HEK293 (cell line): ENCODE data around the gene RAB7A.

Source experiments
- CTCF ChIA-PET: fragments of 350-600 bp; formaldehyde crosslinking; extraction: SDS; loops from one replicate; lab custom pipeline; 2021; ENCODE audit warnings: antibody characterized with exemption; lab: Yijun Ruan, JAX
- POLR2A ChIA-PET: fragments of 300-600 bp; formaldehyde crosslinking; extraction: SDS; loops from one replicate; lab custom pipeline; 2020; ENCODE audit warnings: antibody characterized with exemption, inconsistent platforms; lab: Yijun Ruan, JAX
- H3K27ac ChIP-seq: fragments of 200-500 bp; sonication (Bioruptor generic); 2 replicates; pipeline ENCODE4 v1.5.1; 2014; ENCODE audit warnings: low read depth, low read length, control low read depth, inconsistent platforms; ENCODE audit errors: extremely low read depth
- H3K36me3 ChIP-seq, 2 experiments: fragments of 200-500 bp in 1 of 2; sonication (Bioruptor generic) in 1 of 2; 1 replicate in 1 of 2; 2 replicates in 1 of 2; pipeline ENCODE4 v1.5.1; 2014 to 2017; ENCODE audit warnings: inconsistent platforms in 2 of 2, low read length in 2 of 2; ENCODE audit not compliant: control insufficient read depth in 2 of 2, insufficient read depth in 1 of 2
- H3K4me1 ChIP-seq: fragments of 200-500 bp; sonication (Bioruptor generic); 2 replicates; pipeline ENCODE4 v1.5.1; 2014; ENCODE audit warnings: mild to moderate bottlenecking, low read length, inconsistent platforms; ENCODE audit not compliant: control insufficient read depth, insufficient read depth
- H3K4me3 ChIP-seq: 2 replicates; pipeline ENCODE4 v1.5.1; 2011; ENCODE audit warnings: low read depth, mild to moderate bottlenecking, control low read depth, low read length, moderate library complexity
- H3K9me3 ChIP-seq: fragments of 200-500 bp; sonication (Bioruptor generic); 2 replicates; pipeline ENCODE4 v1.5.1; 2014; ENCODE audit warnings: low read depth, low read length, inconsistent platforms; ENCODE audit not compliant: control insufficient read depth, insufficient read depth
- MYNN ChIP-seq: fragments of 450-650 bp; formaldehyde crosslinking; IDR thresholded peaks from 2 replicates; pipeline ENCODE4 v1.5.1; 2016; ENCODE audit warnings: missing biosample characterization, missing genetic modification characterization, borderline replicate concordance
- SP7 ChIP-seq: fragments of 450-650 bp; formaldehyde crosslinking; IDR thresholded peaks from 2 replicates; pipeline ENCODE4 v1.5.1; 2016; ENCODE audit warnings: missing biosample characterization, missing genetic modification characterization
- ZNF302 ChIP-seq: fragments of 450-650 bp; formaldehyde crosslinking; IDR thresholded peaks from 2 replicates; pipeline ENCODE4 v1.5.1; 2016; ENCODE audit warnings: missing biosample characterization, missing genetic modification characterization, low read depth
- ZNF423 ChIP-seq: fragments of 450-650 bp; formaldehyde crosslinking; IDR thresholded peaks from 2 replicates; pipeline ENCODE4 v1.5.1; 2016; ENCODE audit warnings: missing biosample characterization, missing genetic modification characterization
- ZNF501 ChIP-seq: fragments of 450-650 bp; formaldehyde crosslinking; IDR thresholded peaks from 2 replicates; pipeline ENCODE4 v1.5.1; 2016; ENCODE audit warnings: missing biosample characterization, missing genetic modification characterization
- ZNF561 ChIP-seq: fragments of 450-650 bp; IDR thresholded peaks from 2 replicates; pipeline ENCODE4 v1.5.1; 2018; ENCODE audit warnings: missing biosample characterization, missing genetic modification characterization, borderline replicate concordance
- ZNF596 ChIP-seq: fragments of 450-650 bp; IDR thresholded peaks from 2 replicates; pipeline ENCODE4 v1.5.0; 2018; ENCODE audit warnings: missing biosample characterization, mild to moderate bottlenecking, missing genetic modification characterization, moderate library complexity
- ZNF660 ChIP-seq: fragments of 450-650 bp; IDR thresholded peaks from 2 replicates; pipeline ENCODE4 v1.5.1; 2018; ENCODE audit warnings: missing biosample characterization, mild to moderate bottlenecking, missing genetic modification characterization
- ZNF664 ChIP-seq: fragments of 450-650 bp; formaldehyde crosslinking; IDR thresholded peaks from 2 replicates; pipeline ENCODE4 v1.5.1; 2016; ENCODE audit warnings: missing biosample characterization, missing genetic modification characterization
- TF ChIP-seq, protein P1 (sequence below): fragments of 450-650 bp; formaldehyde crosslinking; IDR thresholded peaks from 2 replicates; pipeline ENCODE4 v1.5.1; 2016; ENCODE audit warnings: missing biosample characterization, missing genetic modification characterization
- TF ChIP-seq, protein P2 (sequence below): fragments of 450-650 bp; formaldehyde crosslinking; IDR thresholded peaks from 2 replicates; pipeline ENCODE4 v1.5.1; 2017; ENCODE audit warnings: missing biosample characterization, missing genetic modification characterization

RAB7A gene

GRCh38 chr3:128730471-128730870 is 4.5 kb downstream of the RAB7A start:
- POLR2A ChIA-PET: interaction anchor here (0.9 kb wide), 1 partner anchor 9 kb away, joined by 3 read pairs; no protein-coding TSS in a partner anchor

GRCh38 chr3:128734523-128735189 is 8.7 kb downstream of the RAB7A start:
- no peak overlapping the region for H3K27ac ChIP-seq
- no peaks in the 10 kb centered on the region for H3K9me3 ChIP-seq
- no peaks in the 10 kb centered on the region for H3K4me1 ChIP-seq
- TF ChIP-seq ZNF664 (tag by site-specific recombination) (0 out of 2 replicates have a peak, but pooled peaks have one; percentile 15), MYNN (tag by site-specific recombination) (no peak), ZNF302 (no peak), ZNF660 (tag by site-specific recombination) (no peak), ZNF501 (tag by site-specific recombination) (no peak)
- TF ChIP-seq, protein P1, sequence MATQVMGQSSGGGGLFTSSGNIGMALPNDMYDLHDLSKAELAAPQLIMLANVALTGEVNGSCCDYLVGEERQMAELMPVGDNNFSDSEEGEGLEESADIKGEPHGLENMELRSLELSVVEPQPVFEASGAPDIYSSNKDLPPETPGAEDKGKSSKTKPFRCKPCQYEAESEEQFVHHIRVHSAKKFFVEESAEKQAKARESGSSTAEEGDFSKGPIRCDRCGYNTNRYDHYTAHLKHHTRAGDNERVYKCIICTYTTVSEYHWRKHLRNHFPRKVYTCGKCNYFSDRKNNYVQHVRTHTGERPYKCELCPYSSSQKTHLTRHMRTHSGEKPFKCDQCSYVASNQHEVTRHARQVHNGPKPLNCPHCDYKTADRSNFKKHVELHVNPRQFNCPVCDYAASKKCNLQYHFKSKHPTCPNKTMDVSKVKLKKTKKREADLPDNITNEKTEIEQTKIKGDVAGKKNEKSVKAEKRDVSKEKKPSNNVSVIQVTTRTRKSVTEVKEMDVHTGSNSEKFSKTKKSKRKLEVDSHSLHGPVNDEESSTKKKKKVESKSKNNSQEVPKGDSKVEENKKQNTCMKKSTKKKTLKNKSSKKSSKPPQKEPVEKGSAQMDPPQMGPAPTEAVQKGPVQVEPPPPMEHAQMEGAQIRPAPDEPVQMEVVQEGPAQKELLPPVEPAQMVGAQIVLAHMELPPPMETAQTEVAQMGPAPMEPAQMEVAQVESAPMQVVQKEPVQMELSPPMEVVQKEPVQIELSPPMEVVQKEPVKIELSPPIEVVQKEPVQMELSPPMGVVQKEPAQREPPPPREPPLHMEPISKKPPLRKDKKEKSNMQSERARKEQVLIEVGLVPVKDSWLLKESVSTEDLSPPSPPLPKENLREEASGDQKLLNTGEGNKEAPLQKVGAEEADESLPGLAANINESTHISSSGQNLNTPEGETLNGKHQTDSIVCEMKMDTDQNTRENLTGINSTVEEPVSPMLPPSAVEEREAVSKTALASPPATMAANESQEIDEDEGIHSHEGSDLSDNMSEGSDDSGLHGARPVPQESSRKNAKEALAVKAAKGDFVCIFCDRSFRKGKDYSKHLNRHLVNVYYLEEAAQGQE (tag by site-specific recombination): no peak
- TF ChIP-seq, protein P2, sequence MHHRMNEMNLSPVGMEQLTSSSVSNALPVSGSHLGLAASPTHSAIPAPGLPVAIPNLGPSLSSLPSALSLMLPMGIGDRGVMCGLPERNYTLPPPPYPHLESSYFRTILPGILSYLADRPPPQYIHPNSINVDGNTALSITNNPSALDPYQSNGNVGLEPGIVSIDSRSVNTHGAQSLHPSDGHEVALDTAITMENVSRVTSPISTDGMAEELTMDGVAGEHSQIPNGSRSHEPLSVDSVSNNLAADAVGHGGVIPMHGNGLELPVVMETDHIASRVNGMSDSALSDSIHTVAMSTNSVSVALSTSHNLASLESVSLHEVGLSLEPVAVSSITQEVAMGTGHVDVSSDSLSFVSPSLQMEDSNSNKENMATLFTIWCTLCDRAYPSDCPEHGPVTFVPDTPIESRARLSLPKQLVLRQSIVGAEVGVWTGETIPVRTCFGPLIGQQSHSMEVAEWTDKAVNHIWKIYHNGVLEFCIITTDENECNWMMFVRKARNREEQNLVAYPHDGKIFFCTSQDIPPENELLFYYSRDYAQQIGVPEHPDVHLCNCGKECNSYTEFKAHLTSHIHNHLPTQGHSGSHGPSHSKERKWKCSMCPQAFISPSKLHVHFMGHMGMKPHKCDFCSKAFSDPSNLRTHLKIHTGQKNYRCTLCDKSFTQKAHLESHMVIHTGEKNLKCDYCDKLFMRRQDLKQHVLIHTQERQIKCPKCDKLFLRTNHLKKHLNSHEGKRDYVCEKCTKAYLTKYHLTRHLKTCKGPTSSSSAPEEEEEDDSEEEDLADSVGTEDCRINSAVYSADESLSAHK (tag by site-specific recombination): no peak
- ChIA-PET POLR2A (no interaction called here), CTCF (interaction anchor here (0.9 to 1.2 kb wide), 2 partner anchors 60 to 236 kb away, joined by 3 to 5 read pairs; no protein-coding TSS in a partner anchor)
- H3K4me3 ChIP-seq: no peak overlapping the region
- H3K36me3 ChIP-seq: peaks cover 0 to 20% of the 10 kb centered on the region in 2 experiments; a peak in 2 of 3 replicates

More at GRCh38 chr3:128730471-128730870, 4.5 kb downstream of the RAB7A start:
- TF ChIP-seq ZNF423 (tag by site-specific recombination): no peak
- CTCF ChIA-PET: interaction anchor here (0.8 to 0.9 kb wide), 2 partner anchors 50 to 68 kb away, joined by 3 read pairs; no protein-coding TSS in a partner anchor
- Histone ChIP-seq H3K27ac (no peak overlapping the region), H3K36me3 (peaks cover 0 to 5% of the 10 kb centered on the region in 2 experiments; a peak in 1 of 3 replicates), H3K4me3 (no peak overlapping the region), H3K9me3 (no peaks in the 10 kb centered on the region), H3K4me1 (no peaks in the 10 kb centered on the region)

GRCh38 chr3:128735287-128735686 is 9.3 kb downstream of the RAB7A start:
- ChIA-PET CTCF (interaction anchor here (0.7 to 1.2 kb wide), 2 partner anchors 8 to 60 kb away, joined by 3 read pairs; no protein-coding TSS in a partner anchor), POLR2A (no interaction called here)
- no peak overlapping the region for H3K4me3 ChIP-seq
- no peaks in the 10 kb centered on the region for H3K9me3 ChIP-seq
- no peak overlapping the region for H3K27ac ChIP-seq
- TF ChIP-seq ZNF596 (no peak), ZNF561 (tag by site-specific recombination) (no peak), SP7 (tag by site-specific recombination) (peak; percentile 100)
- H3K36me3 ChIP-seq: peaks cover 0 to 20% of the 10 kb centered on the region in 2 experiments; a peak in 2 of 3 replicates
- H3K4me1 ChIP-seq: no peaks in the 10 kb centered on the region
